ENCODE measurements around the gene CDYL2. TPM values are rescaled to one million over a fixed set of nuclear protein-coding genes. Genes with fewer than 3 reads are reported as not detected.

CDYL2 gene
- total RNA-seq, 4 donors from 2014 or later = 5.9 to 13.5 (median 9.2) TPM

DNA sequence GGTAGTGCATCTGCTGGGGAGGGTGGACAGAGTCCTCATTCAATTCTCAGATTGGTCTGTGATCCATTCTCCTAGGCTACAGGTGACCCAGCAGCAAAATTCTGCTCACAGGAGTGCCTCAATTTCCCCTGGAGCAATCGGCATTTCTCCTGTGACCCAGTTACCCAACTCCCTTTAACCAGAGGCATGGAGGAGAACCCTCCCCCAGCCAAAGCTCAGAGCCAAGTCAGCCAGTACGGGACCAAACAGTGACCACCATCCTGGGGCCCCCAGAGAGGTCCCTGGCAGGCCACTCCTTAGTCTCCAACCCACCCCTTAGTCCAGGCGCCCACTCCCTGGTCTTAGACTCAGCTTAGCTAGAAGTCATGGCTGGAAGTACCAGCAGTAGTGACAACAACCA is 188.0 kb downstream of the CDYL2 start:
- TF ChIP-seq, protein P1, sequence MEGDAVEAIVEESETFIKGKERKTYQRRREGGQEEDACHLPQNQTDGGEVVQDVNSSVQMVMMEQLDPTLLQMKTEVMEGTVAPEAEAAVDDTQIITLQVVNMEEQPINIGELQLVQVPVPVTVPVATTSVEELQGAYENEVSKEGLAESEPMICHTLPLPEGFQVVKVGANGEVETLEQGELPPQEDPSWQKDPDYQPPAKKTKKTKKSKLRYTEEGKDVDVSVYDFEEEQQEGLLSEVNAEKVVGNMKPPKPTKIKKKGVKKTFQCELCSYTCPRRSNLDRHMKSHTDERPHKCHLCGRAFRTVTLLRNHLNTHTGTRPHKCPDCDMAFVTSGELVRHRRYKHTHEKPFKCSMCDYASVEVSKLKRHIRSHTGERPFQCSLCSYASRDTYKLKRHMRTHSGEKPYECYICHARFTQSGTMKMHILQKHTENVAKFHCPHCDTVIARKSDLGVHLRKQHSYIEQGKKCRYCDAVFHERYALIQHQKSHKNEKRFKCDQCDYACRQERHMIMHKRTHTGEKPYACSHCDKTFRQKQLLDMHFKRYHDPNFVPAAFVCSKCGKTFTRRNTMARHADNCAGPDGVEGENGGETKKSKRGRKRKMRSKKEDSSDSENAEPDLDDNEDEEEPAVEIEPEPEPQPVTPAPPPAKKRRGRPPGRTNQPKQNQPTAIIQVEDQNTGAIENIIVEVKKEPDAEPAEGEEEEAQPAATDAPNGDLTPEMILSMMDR (IDR thresholded peaks at IDR 0.05; ENCODE audit: low read depth) = no peak

DNA sequence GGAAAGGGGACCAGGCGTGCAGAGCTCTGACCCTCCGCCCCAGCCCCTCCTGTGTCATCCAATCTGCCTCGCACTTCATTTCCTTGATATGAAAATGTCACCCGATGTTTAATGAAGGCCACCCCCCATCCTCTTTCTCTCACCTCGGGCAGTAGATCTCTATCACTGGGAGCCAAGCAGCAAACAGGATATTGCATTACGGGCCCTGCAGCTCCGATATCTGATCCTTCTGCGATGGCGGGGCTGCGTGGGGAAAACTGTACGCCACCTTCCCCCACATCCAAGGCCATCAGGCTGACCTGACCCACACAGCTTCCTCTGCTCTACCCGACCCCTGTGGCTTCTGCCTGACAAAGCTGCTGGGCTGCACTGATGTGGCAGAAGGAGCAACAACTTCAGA is 188.7 kb downstream of the CDYL2 start:
- TF ChIP-seq, protein P1 (IDR thresholded peaks at IDR 0.05; ENCODE audit: low read depth) = no peak

DNA sequence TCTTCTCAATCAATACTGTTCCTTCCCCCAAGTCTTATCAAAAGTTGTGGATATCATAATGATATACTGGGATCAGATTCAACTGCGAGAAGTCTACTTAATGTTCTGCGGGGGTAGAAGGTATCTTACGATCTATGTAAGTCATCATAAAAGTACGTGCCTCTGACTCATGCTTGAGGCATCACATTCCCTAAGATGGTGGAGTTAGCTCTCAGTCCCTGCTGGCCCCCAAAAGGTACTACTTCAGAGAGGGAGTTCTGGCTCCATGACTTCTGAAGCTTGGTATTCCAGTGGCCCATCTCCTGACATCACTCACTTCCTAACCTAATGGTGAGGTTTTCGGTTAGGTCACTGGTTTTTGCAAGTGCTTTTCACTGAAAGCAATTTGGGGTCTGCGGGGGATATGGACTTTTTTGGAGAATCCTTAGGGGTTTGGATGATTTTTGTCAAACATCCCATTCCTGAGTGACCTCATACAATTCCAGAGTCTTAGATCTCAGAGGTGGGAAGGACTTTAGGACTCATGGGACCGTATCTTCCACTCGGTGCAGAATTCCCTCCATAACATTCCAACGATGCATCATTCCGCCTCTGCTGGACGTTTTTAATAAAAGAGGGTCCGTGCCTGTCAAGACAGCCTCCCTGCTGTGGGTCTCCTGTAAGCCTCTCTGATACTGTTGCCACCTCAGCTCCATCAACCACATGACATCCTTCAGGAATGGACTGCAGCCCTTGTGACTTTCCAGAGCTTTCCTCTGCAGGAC is 189.3 kb downstream of the CDYL2 start:
- TF ChIP-seq, protein P1 (IDR thresholded peaks at IDR 0.05; ENCODE audit: low read depth) = no peak

DNA sequence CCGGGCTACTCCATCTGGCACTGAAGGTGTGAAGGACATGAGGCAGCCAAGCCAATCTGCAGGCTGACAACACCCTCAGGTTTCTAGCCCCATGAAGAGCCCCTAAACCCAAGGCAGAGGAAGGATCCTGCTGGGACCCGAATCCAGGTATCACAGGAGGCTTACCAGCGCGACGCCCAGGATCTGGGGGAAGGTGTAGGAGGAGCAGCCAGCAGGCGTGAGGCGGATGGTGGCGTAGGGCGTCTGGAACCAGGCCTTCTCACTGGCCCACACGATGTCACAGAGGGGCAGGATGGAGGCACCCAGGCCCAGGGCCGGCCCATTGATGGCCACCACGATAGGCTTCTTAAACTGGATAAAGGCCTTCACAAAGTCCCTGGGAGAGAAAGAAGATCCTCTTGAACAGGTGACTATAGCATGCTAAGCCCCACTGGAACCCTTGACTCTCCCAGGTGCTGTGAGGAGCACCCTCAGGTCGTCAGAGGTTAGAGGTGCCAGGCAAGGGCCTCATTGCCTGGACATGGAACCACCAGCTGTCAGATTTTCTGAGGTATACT is 191.9 kb downstream of the CDYL2 start:
- TF ChIP-seq, protein P1 (IDR thresholded peaks at IDR 0.05; ENCODE audit: low read depth) = no peak

DNA sequence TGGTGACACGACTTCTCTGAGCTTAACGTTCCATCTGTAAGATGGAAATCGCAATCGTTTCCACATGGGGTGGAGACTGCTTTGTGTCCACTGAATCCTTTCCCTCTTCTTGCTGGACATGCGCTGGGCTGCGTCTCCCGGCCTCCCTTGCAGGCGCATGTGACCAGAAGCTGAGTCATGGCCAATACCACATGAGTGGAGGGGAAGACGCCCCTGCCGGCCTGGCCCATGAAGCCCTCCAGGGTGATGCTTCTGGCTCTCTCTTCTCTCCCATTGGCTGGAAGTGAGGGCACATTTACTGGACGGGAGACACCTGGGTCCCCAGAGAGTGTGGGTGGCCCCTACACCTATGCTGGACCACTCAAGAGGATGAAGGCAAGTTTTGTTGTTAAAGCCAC is 192.5 kb downstream of the CDYL2 start:
- TF ChIP-seq, protein P1 (IDR thresholded peaks at IDR 0.05; ENCODE audit: low read depth) = no peak

DNA sequence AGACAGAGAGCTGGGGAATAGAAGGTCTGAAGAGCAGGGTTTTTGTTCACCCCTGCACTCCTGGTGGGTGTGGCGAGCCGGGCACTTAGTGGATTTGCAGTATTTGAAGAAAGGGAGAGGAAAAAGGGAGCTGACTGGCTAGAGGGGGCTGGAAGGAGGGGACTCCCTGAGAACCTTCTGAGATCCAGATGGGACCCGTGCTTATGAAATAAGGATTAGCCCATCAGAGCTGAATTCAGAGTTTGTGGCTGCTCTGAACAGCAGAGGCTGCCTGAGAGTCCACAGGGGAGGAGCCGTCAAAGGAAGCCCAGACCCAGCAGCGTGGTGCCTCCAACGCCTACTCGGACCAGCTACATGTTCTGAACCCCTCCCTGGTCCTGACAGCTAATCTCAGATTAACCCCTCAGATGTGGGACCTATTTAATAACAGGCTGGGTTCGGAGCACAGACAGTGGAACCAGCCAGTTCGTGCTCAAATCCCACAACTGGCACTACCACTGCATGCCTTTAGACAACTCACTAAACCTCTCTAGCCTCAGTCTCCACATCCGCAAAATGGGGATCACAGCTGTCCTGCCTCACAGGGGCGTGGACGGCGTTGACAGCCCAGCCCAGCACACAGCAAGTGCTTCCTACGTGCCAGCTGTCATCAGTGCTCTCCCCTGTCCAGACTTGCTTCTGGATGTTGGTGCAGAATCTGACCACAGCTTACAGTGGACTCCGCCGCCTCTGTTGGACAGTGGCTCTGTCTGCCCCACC is 193.0 kb downstream of the CDYL2 start:
- TF ChIP-seq, protein P1 (IDR thresholded peaks at IDR 0.05; ENCODE audit: low read depth) = no peak
